Adipocyte (in vitro differentiated cells): Measurements from ENCODE around the gene PI16.

Experiments used
- DNase-seq: peaks from one replicate; pipeline ENCODE4 v3.0.0-alpha.2; 2015; ENCODE audit warnings: low read depth
- H3K27me3 ChIP-seq: replicated peaks from 2 replicates; pipeline ENCODE4 v1.7.0; 2013; ENCODE audit warnings: mild to moderate bottlenecking, low read length, moderate library complexity; ENCODE audit not compliant: control insufficient read depth, insufficient read depth
- H3K36me3 ChIP-seq: 2 replicates; pipeline ENCODE4 v1.7.0; 2013; ENCODE audit warnings: low read length, mild to moderate bottlenecking, moderate library complexity; ENCODE audit not compliant: control insufficient read depth, insufficient read depth, severe bottlenecking
- H3K4me1 ChIP-seq: 2 replicates; pipeline ENCODE4 v1.7.0; 2013; ENCODE audit warnings: mild to moderate bottlenecking, low read length, moderate library complexity; ENCODE audit not compliant: control insufficient read depth, insufficient read depth
- H3K4me3 ChIP-seq: 2 replicates; pipeline ENCODE4 v1.7.0; 2013; ENCODE audit warnings: mild to moderate bottlenecking, low read length, moderate library complexity
- H3K9ac ChIP-seq: 2 replicates; pipeline ENCODE4 v1.7.0; 2013; ENCODE audit warnings: mild to moderate bottlenecking, low read length, moderate library complexity
- H3K9me3 ChIP-seq: 2 replicates; pipeline ENCODE4 v1.7.0; 2013; ENCODE audit warnings: mild to moderate bottlenecking, low read length, moderate library complexity; ENCODE audit not compliant: control insufficient read depth

Gene PI16

GRCh38 chr6:36978421-36979346 lies 24.1 kb downstream of the PI16 start:
- peaks cover 49% of the 10 kb centered on the region for H3K4me1 ChIP-seq
- H3K36me3 ChIP-seq: peaks cover 48% of the 10 kb centered on the region
- H3K27me3 ChIP-seq: no peaks in the 10 kb centered on the region
- peak overlapping the region; percentile 78 for H3K9ac ChIP-seq
- no peaks in the 10 kb centered on the region for H3K9me3 ChIP-seq
- peak overlapping the region; percentile 47 for H3K4me3 ChIP-seq
- peak; percentile 44 for DNase-seq

- Histone ChIP-seq H3K27me3 (no peaks in the 10 kb centered on the region), H3K9ac (peak overlapping the region; percentile 78), H3K4me3 (no peak overlapping the region), H3K36me3 (peaks cover 41% of the 10 kb centered on the region), H3K9me3 (no peaks in the 10 kb centered on the region), H3K4me1 (peaks cover 53% of the 10 kb centered on the region)
- DNase-seq: peak; percentile 84
Observed at GRCh38 chr6:36979347-36979742, 24.8 kb downstream of the PI16 start.

GRCh38 chr6:36980129-36980528 lies 25.6 kb downstream of the PI16 start:
- Histone ChIP-seq H3K4me3 (no peak overlapping the region), H3K36me3 (peaks cover 34% of the 10 kb centered on the region), H3K27me3 (no peaks in the 10 kb centered on the region), H3K9me3 (no peaks in the 10 kb centered on the region), H3K4me1 (peaks cover 57% of the 10 kb centered on the region), H3K9ac (peak overlapping the region; percentile 4)
- DNase-seq: no peak

GRCh38 chr6:36980876-36981619 lies 26.5 kb downstream of the PI16 start:
- Histone ChIP-seq H3K4me3 (no peak overlapping the region), H3K27me3 (no peaks in the 10 kb centered on the region), H3K9me3 (no peaks in the 10 kb centered on the region), H3K4me1 (peaks cover 49% of the 10 kb centered on the region), H3K9ac (no peak overlapping the region), H3K36me3 (peaks cover 24% of the 10 kb centered on the region)
- no peak for DNase-seq

GRCh38 chr6:36983538-36983937 lies 29.0 kb downstream of the PI16 start:
- Histone ChIP-seq H3K9me3 (no peaks in the 10 kb centered on the region), H3K4me3 (peak overlapping the region; percentile 99), H3K9ac (peak overlapping the region; percentile 6), H3K4me1 (peaks cover 54% of the 10 kb centered on the region), H3K36me3 (no peaks in the 10 kb centered on the region), H3K27me3 (no peaks in the 10 kb centered on the region)
- no peak for DNase-seq

GRCh38 chr6:36984581-36985416 lies 30.3 kb downstream of the PI16 start:
- Histone ChIP-seq H3K27me3 (no peaks in the 10 kb centered on the region), H3K36me3 (no peaks in the 10 kb centered on the region), H3K9ac (peak overlapping the region; percentile 99), H3K9me3 (no peaks in the 10 kb centered on the region), H3K4me3 (peak overlapping the region; percentile 99), H3K4me1 (peaks cover 42% of the 10 kb centered on the region)
- DNase-seq: peak; percentile 80

- Histone ChIP-seq H3K36me3 (no peaks in the 10 kb centered on the region), H3K9me3 (no peaks in the 10 kb centered on the region), H3K4me1 (peaks cover 39% of the 10 kb centered on the region), H3K4me3 (peak overlapping the region; percentile 99), H3K27me3 (no peaks in the 10 kb centered on the region), H3K9ac (peak overlapping the region; percentile 99)
- peak; percentile 47 for DNase-seq
Observed at GRCh38 chr6:36985417-36985807, 30.9 kb downstream of the PI16 start.

GRCh38 chr6:36985808-36986703 lies 31.5 kb downstream of the PI16 start, which contains the start of gene MTCH1:
MTCH1 (minus strand) TSS chr6:36986196; CDS start chr6:36986173, 23 bp downstream.
- no peaks in the 10 kb centered on the region for H3K9me3 ChIP-seq
- peak; percentile 96 for DNase-seq
- peaks cover 39% of the 10 kb centered on the region for H3K4me1 ChIP-seq
- H3K27me3 ChIP-seq: peaks cover 5% of the 10 kb centered on the region
- H3K36me3 ChIP-seq: no peaks in the 10 kb centered on the region
- peak within 1 kb of the TSS; percentile 99 for H3K4me3 ChIP-seq
- peak within 1 kb of the TSS; percentile 99 for H3K9ac ChIP-seq

- Histone ChIP-seq H3K27me3 (peaks cover 6% of the 10 kb centered on the region), H3K4me1 (peaks cover 35% of the 10 kb centered on the region), H3K9me3 (no peaks in the 10 kb centered on the region), H3K36me3 (no peaks in the 10 kb centered on the region), H3K4me3 (peak overlapping the region; percentile 99), H3K9ac (peak overlapping the region; percentile 99)
- no peak for DNase-seq
Observed at GRCh38 chr6:36986704-36987047, 32.1 kb downstream of the PI16 start.

- no peaks in the 10 kb centered on the region for H3K9me3 ChIP-seq
- peaks cover 6% of the 10 kb centered on the region for H3K27me3 ChIP-seq
- peaks cover 13% of the 10 kb centered on the region for H3K4me1 ChIP-seq
- no peak overlapping the region for H3K9ac ChIP-seq
- no peak for DNase-seq
- no peak overlapping the region for H3K4me3 ChIP-seq
- no peaks in the 10 kb centered on the region for H3K36me3 ChIP-seq
Observed at GRCh38 chr6:36989264-36989663, 34.7 kb downstream of the PI16 start.
